ENCODE data around the gene NOP58.
"Not testable (repeated sequence)": the region's sequence is repeated elsewhere in the genome, so short reads cannot be mapped to it uniquely, and the experiment has no call there.

NOP58 gene

DNA sequence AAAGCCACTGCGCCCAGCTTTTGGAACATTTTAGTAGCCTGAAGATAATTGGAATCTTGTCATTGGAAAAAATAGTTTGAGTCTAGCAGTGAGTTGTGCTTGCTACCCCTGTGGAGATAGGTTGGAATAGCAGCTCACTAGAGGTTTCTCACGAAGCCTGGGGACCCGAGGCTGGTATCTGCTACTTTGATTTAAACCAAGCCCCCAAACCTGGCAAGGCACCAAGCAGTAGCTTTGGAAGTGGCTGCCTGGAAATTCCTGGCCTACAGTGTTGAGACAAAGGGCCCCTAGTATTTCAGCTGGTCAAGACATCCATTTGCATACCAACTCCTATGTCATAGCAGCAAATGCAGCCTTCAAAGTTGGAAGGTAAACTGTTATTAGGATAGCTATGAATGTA, 42.1 kb downstream of the NOP58 start:
- DNase-seq, result no peak

DNA sequence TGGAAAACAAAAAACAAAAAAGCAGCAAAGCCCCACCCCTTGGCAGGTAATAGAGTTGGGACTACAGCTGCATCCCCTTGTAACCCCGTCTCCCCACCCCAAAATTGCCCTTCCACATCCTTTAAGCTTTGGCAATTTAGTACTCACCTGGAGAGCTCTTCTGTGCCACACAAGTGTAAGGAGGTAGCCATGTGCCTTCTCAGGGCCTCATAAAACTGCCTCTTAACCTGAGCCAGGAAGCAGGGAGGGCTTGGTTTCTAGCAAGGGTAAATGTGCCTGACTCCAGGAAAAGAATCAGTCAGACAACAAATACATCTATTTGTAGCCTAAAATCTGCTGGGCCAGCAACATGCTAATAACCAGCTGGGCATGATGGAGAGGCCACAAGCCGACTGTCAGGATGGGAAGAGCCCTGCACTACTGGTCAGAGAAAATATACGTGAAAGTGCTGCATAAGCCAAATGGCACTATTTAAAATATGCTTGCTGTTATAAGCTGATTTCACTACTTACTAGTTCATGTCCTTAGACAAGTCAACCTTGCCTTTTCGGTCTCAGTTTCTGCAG, 46.3 kb downstream of the NOP58 start:
- no peak for DNase-seq

DNA sequence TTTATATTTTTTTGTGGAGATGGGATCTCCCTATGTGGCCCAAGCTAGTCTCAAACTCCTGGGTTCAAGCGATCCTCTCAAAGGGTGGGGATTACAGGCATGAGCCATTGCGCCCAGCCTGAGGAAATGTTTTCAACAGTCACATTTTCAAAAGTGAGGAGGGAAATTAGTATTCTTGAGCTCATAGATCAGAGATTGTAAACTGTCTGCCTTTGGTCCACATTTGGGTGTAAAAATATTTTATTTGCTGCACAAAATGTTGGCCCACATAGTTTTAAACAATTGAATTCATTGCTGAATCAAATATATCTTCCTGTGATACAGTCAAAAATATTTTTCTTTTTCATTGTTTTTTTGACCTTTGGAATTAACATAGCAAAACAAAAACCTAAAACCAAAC, 48.6 kb downstream of the NOP58 start:
- DNase-seq, result no peak

DNA sequence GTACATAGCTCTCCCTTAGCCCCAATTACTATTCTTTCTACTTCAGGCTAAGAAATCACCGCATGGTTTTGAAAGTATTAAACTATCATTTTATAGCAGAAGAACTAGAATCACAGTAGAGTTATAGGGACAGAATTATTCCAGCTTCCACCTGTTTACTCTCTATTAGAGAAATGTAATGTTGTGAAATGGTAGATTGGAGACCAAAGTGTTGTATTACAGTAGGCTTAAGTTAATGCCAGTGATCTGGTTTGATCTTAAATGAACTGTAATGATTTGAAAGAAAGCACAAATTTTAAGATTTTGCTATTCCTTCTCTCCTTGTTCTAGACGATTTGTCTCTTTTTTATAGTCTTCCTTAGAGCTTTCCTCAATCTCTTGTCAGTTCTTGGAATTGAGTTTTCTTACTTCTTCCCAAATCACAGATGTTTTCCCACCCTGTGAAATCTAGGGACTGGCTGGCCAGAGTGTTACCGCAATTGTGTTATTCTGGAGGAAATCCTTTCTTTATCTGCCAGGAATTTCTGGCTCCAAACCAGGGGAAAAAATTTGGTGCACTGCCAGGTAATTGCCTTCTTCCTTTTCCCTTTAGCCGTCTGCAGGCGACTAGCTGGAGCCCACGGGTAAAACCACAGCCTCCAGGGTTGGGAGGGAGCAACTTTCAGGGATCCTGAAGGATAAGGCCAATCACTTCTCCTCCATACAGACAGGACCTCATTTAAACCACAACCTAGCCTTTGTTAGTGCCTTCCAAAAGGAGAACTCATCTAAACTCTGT, 51.7 kb downstream of the NOP58 start:
- no peak for DNase-seq

DNA sequence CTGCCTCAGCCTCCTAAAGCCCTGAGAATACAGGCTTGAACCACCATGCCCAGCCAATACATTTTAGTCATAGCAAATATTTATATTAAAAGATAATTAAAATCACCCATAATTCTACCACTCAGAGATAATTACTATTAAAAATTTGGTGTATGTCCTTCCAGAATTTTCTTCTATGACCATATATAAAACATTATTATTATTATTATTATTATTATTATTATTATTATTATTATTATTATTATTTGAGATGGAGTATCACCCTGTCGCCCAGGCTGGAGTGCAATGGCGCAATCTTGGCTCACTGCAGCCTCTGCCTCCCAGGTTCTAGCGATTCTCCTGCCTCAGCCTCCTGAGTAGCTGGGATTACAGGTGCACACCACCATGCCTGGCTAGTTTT, 54.8 kb downstream of the NOP58 start:
- DNase-seq, result not testable (repeated sequence)

DNA sequence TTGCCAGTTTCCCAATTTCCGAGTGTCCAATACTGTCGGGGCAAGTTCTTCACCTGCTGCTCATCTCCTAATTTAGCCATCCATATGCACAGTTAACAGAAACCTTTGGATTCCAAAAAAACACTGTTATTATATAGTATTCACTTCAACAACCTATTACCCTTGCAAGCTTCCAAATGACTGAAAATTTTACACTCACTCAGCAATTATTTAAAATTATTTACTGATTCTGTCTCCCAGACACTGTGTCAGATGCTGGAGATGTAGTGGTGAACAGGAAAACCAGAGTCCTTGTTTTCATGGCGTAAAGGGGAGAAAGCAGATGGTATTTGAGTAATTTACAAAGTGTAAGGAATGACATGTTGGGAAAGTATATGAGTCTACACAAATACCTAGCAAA, 56.9 kb downstream of the NOP58 start:
- DNase-seq, result no peak

DNA sequence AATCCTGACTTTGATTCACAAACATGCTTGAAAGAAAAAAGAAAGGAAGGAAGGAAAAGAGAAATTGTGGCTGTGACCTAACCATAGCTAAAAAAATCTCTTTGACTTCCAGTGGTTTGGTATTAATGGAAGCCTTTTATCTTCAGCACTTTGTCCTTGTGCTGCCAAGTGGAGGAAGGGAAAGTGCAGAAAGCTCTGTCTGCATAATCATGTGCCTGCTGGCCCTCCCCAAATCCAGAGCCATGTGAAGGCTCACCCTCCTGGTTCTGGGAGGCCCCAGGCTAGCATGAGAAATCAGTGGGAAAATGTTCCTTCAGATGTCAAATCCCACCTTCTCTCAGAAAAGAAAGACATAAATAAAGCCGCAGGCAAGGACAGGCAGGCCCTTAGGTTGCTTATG, 62.3 kb downstream of the NOP58 start:
- DNase-seq, result no peak

DNA sequence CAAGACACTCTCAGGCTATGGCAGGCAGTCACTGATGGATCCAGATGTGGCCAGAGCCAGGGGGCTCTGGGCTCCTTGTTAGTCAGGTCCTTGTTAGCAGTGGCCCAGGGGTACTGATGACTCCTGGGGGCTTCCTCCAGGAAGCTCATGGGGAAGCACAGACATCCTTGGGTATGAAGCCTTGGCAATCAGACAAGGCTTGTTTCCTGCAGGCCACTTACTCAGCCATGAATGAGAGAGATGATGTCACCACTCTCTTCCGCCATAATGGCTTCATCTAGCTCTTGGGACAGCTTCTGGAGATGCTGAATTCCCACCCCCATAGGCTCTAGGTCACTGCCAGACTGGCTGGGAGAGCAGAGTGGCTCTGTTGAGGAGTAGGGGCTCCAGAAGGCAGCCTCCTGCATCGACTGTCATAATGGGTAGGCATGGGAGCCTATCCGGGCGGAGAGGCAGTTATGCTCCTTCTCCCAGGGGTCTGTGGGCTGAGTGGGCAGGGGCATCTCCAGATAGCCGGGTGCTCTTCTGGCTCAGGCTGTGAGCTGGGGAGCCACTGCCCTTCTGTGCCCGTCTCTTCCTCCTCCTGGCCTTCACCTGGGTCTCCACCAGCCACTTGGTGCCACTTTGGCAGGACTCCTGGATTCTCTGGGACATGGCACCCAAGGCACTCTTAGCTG, 70.4 kb downstream of the NOP58 start:
- no peak for DNase-seq

DNA sequence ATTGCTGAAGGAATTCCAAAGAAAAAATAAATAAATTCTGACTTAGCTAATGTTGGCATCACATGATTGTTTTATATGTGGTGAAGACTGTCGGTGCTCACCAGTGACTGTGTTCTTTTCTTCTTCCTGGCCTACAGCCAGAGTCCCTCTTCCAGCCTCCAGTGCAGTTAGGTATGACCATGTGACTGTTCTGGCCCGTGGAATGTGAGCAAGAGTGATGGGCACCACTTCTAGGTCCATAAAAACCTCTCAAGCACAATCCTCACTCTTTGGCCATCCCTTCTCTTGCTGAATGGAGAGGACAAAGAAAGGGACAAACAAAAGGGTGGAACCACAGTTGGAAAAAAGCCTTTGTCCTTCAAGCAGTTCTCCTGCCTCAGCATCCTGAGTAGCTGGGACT, 71.6 kb downstream of the NOP58 start:
- DNase-seq, result no peak

DNA sequence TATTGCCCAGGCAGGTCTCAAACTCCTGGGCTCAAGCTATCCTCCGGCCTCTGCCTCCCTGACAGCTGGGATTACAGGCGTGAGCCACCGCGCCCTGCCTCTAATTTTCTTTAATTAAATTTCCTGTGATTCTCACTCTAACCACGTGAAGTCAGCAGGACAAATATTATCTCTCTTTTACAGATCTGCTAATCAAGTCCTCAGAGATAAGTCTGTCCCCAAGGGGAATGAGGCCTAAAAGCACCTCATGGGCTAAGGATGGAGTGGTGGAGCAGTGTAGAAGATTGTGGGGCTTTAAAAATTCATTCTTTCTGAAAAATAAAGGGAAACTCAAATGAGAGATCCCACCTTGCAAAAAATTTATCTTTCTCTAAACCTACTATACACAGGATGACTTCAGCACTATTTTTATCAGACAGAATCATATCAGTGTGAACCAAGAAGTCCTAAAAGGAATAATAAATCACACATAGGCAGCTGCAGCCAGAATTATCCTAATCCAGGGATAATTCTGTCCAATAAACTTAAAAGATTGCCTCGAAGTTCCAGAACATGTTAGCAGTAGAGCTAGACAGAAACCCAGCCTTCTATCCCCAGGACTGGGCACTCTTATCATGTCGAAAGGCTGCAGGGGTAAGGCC, 72.3 kb downstream of the NOP58 start:
- no peak for DNase-seq

DNA sequence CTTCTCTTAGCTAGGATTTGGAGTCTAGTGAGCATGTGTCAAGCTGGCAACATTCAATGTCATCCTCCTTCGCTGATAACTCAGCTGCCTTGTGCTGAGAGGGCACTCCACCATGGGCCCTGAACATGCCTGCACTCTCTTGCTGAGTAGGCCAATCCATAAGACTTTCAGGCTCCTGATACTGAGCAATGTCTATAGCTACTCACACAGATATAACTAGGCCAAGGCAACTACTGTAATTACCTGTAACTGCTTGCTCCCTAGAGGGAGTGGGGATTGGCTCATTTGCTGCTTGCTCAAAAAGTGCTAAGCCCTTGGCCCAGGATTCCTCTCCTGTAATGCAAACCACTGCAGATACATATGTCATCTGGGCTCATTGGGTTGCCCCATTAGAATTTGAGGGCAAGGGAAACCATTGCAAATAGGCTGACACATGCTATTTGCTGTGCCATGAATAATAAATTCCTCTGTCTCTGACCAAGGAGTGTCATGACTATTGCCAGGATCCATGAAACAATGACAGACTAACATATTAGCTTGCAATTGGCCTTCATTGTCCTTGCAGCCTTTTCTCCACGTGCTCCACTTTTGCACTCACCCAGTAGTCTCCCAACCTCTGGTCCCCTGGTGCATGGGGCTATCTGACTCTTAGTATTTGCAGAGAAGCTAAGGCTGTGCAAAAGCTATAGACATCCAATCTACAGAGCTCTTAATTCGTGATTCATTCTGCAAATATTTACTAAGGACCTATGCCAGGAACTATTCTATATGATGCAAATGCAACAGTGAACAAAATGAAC, 73.7 kb downstream of the NOP58 start:
- no peak for DNase-seq

DNA sequence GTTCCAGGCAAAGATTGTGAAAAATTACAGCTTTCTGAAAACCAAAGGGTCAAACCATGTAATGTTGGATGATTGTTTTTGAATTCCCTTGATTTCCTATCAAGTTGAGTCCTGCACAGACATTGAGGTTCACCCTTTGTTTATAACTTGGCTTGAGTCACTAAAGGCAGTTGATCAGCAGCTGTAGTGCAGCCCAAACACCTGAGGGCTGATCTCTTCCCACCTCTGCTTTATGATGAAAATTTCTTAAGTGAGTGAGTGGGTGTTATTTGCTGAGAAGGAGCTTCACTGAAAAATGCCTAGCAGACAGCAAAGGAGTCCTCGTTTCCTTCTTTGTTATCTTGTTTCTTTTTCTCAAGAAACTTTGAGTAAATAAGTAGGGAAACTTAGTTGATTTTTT, 78.6 kb downstream of the NOP58 start:
- DNase-seq, result no peak

DNA sequence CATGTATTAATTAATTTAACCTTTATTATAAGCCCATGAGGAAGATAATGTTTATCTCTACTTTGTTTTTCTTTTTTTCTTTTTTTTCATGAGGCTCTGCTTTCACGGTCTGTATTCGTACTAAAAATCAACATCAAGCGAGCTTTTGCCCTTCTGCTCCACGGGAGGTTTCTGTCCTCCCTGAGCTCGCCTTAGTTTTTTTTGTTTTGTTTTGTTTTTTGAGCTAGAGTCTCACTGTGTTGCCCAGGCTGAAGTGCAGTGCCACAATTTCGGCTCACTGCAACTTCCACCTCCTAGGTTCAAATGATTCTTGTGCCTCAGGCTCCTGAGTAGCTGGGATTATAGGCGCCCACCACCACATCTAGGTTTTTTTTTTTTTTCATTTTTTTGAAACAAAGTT, 80.6 kb downstream of the NOP58 start:
- DNase-seq, result no peak

Measured in NK-92 treated with Interleukin-12 subunit alpha and Interleukin-12 subunit beta, amount 100 ng/mL, for 24 hours (cell line).